PC-3 (cell line): Measurements from ENCODE around the gene CCDC74B. TPM values are rescaled to one million over a fixed set of nuclear protein-coding genes. Genes with fewer than 3 reads are reported as not detected.
"Not testable (repeated sequence)": the region's sequence is repeated elsewhere in the genome, so short reads cannot be mapped to it uniquely, and the experiment has no call there.

Source experiments
- ATAC-seq: fragments of 200-7000 bp; cut with Tn5 transposase; 2 replicates; pipeline ENCODE4 v1.9.1; 2020; ENCODE audit warnings: mild to moderate bottlenecking, moderate library complexity
- BruUV-seq: library from RNA; stranded (reverse); fragments of 400-500 nt; replicated peaks from 2 replicates; lab custom pipeline; 2021; lab: Mats Ljungman, UMichigan
- CTCF ChIA-PET: fragments of 300-600 bp; sonication (Branson Sonifier 250); formaldehyde crosslinking; loops from one replicate; lab custom pipeline; 2022; ENCODE audit warnings: antibody characterized with exemption; lab: Charles Lee
- POLR2A ChIA-PET: fragments of 300-600 bp; sonication (Branson Sonifier 250); formaldehyde crosslinking; loops from one replicate; lab custom pipeline; 2022; ENCODE audit warnings: antibody characterized with exemption; ENCODE audit not compliant: unreplicated experiment; lab: Charles Lee
- DNase-seq: peaks from one replicate; pipeline ENCODE4 v3.0.0-alpha.2; 2015
- H2AFZ ChIP-seq: fragments of 300-600 bp; sonication (generic); 2 replicates; pipeline ENCODE4 v1.6.0; 2016; ENCODE audit warnings: antibody characterized with exemption, low read length
- H3F3A ChIP-seq: fragments of 300-600 bp; sonication (generic); one replicate; pipeline ENCODE4 v1.6.0; 2017; ENCODE audit warnings: antibody characterized with exemption, low read length, control low read depth, mild to moderate bottlenecking; ENCODE audit not compliant: unreplicated experiment
- H3K27ac ChIP-seq: fragments of 300-600 bp; sonication (generic); 2 replicates; pipeline ENCODE4 v1.5.1; 2016; ENCODE audit warnings: mild to moderate bottlenecking, low read length
- H3K27me3 ChIP-seq: fragments of 300-600 bp; sonication (generic); 2 replicates; pipeline ENCODE4 v1.6.1; 2016; ENCODE audit warnings: low read length, mixed read lengths
- H3K36me3 ChIP-seq: fragments of 300-600 bp; sonication (generic); 2 replicates; pipeline ENCODE4 v1.6.1; 2016; ENCODE audit warnings: low read depth, mixed run types, low read length, mixed read lengths
- H3K4me1 ChIP-seq: fragments of 300-600 bp; sonication (generic); 2 replicates; pipeline ENCODE4 v1.5.1; 2016; ENCODE audit warnings: low read length; ENCODE audit not compliant: insufficient read depth
- H3K4me2 ChIP-seq: fragments of 300-600 bp; sonication (generic); 2 replicates; pipeline ENCODE4 v1.6.0; 2016; ENCODE audit warnings: low read length
- H3K4me3 ChIP-seq: fragments of 300-600 bp; sonication (generic); 2 replicates; pipeline ENCODE4 v1.5.1; 2016; ENCODE audit warnings: mild to moderate bottlenecking, low read length, mixed read lengths
- H3K79me2 ChIP-seq: fragments of 300-600 bp; sonication (generic); 2 replicates; pipeline ENCODE4 v1.6.1; 2017; ENCODE audit warnings: low read length, mixed read lengths
- H3K9ac ChIP-seq: fragments of 300-600 bp; sonication (generic); 2 replicates; pipeline ENCODE4 v1.6.0; 2016; ENCODE audit warnings: mild to moderate bottlenecking, low read length
- H3K9me2 ChIP-seq: fragments of 300-600 bp; sonication (generic); replicated peaks from 2 replicates; pipeline ENCODE4 v1.6.1; 2016; ENCODE audit warnings: mixed run types, low read length, mixed read lengths
- H3K9me3 ChIP-seq: fragments of 300-600 bp; sonication (generic); 2 replicates; pipeline ENCODE4 v1.6.1; 2016; ENCODE audit warnings: low read length, mixed read lengths
- H4K20me1 ChIP-seq: fragments of 300-600 bp; sonication (generic); 2 replicates; pipeline ENCODE4 v1.6.1; 2016; ENCODE audit warnings: low read length, mixed read lengths
- EZH2 ChIP-seq: fragments of 300-600 bp; sonication (generic); IDR thresholded peaks from one replicate; pipeline ENCODE4 v1.6.1; 2017; ENCODE audit warnings: antibody characterized with exemption, mild to moderate bottlenecking, low read length; ENCODE audit not compliant: unreplicated experiment
- EZH2phosphoT487 ChIP-seq: fragments of 300-600 bp; sonication (generic); IDR thresholded peaks from 2 replicates; pipeline ENCODE4 v1.6.1; 2018; ENCODE audit warnings: mild to moderate bottlenecking, antibody characterized with exemption, low read length, borderline replicate concordance
- intact Hi-C: fragments of 100-400 bp; cut with micrococcal nuclease; formaldehyde crosslinking; loops from 2 replicates; pipeline ENCODE4 v1.9.0; 2023
- total RNA-seq: library from RNA; depleted of rRNA; stranded (reverse); fragments of >200 nt; gene quantifications from 2 replicates; pipeline ENCODE4 v1.2.3, GENCODE V29; 2014
- TF ChIP-seq, protein P1 (sequence below): fragments of 300-600 bp; sonication (generic); conservative IDR thresholded peaks from 2 replicates; pipeline ENCODE4 v1.5.1; 2017; ENCODE audit warnings: antibody characterized with exemption, low read depth, mild to moderate bottlenecking, low read length

The CCDC74B gene
- total RNA-seq, 1 experiment from 2014 or later, result 8.6 TPM

DNA sequence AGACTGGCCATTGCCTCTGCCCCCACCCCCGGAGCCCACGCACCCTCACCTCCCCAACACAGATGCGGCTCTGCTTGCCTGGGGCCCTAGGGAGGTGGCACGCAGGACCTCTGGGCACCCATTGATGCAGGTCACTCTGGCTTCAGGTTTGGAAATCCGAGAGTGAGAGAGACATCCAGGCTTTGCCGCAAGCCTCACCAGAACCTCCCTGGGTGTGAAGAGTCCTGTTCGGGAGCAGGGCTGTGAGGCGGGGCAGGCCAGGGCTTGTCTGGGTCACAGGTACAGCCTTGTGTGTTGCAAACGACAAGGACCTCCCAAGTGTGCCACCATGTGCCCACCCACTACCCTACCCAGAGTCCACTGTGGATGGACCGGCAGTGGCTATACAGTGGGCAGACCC, 8.4 kb downstream of the CCDC74B start:
- POLR2A ChIA-PET, ATAC-seq, H3F3A ChIP-seq, H3K4me3 ChIP-seq, CTCF ChIA-PET, H3K4me1 ChIP-seq, H4K20me1 ChIP-seq, BruUV-seq, intact Hi-C loops, H2AFZ ChIP-seq, H3K9me2 ChIP-seq, H3K4me2 ChIP-seq, H3K36me3 ChIP-seq, H3K27ac ChIP-seq, H3K79me2 ChIP-seq, H3K9ac ChIP-seq, H3K27me3 ChIP-seq, H3K9me3 ChIP-seq, DNase-seq: not testable (repeated sequence)

DNA sequence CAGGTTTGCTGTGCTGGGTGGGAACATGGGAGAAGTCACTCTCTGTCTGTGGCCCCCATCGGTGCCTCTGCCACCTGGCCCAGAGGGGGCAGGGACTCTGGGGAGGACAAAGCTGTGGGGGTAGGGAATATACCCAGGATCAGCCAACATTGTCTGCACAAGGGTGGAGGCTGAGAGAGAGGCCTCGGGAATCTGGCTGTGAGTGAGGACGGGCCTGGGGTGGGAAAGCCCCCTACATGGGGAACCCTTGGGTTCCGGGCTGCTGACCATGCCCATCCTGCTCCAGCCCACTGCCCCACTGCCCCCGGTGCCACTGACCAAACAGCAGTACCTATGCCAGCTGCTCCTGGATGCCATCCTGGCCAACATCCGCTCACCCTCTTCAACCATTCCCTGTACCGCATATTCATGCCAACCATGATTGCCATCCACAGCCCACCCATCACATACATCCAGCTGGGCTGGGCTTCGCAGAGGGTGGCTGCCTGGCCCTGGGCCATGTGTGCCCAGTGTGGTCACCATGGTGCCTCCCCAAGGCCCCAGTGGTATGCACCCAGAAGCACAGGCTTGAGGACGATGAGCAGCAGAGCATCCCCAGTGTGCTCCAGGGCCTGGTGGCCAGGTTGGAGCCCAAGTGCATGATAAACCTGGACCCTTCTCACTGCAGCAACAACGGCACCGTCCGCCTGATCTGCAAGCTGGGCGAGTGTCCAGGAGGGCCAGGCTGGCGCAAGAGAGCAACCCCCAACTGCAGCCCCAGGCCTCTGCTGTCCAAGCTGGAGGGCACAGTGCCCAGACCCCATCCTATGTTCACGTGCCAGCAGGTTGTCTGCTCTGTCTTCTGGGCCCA, 9.0 kb downstream of the CCDC74B start:
- no peak for DNase-seq
- Histone ChIP-seq H3K4me1 (no peaks in the 10 kb centered on the region), H3K27ac (no peak overlapping the region), H3K36me3 (no peaks in the 10 kb centered on the region), H3K9me2 (no peaks in the 10 kb centered on the region), H3K4me3 (no peak overlapping the region), H2AFZ (no peak overlapping the region), H3K4me2 (no peak overlapping the region), H3K9ac (no peak overlapping the region), H3F3A (no peaks in the 10 kb centered on the region), H3K79me2 (no peaks in the 10 kb centered on the region), H3K9me3 (no peaks in the 10 kb centered on the region), H4K20me1 (no peaks in the 10 kb centered on the region), H3K27me3 (no peaks in the 10 kb centered on the region)
- TF ChIP-seq EZH2 (no peak), EZH2phosphoT487 (no peak)
- TF ChIP-seq, protein P1, sequence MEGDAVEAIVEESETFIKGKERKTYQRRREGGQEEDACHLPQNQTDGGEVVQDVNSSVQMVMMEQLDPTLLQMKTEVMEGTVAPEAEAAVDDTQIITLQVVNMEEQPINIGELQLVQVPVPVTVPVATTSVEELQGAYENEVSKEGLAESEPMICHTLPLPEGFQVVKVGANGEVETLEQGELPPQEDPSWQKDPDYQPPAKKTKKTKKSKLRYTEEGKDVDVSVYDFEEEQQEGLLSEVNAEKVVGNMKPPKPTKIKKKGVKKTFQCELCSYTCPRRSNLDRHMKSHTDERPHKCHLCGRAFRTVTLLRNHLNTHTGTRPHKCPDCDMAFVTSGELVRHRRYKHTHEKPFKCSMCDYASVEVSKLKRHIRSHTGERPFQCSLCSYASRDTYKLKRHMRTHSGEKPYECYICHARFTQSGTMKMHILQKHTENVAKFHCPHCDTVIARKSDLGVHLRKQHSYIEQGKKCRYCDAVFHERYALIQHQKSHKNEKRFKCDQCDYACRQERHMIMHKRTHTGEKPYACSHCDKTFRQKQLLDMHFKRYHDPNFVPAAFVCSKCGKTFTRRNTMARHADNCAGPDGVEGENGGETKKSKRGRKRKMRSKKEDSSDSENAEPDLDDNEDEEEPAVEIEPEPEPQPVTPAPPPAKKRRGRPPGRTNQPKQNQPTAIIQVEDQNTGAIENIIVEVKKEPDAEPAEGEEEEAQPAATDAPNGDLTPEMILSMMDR, result no peak
- ChIA-PET CTCF (no interaction called here), POLR2A (no interaction called here)
- intact Hi-C loops, result no loop called here
- no peak for ATAC-seq
- BruUV-seq, result no TSS peak

DNA sequence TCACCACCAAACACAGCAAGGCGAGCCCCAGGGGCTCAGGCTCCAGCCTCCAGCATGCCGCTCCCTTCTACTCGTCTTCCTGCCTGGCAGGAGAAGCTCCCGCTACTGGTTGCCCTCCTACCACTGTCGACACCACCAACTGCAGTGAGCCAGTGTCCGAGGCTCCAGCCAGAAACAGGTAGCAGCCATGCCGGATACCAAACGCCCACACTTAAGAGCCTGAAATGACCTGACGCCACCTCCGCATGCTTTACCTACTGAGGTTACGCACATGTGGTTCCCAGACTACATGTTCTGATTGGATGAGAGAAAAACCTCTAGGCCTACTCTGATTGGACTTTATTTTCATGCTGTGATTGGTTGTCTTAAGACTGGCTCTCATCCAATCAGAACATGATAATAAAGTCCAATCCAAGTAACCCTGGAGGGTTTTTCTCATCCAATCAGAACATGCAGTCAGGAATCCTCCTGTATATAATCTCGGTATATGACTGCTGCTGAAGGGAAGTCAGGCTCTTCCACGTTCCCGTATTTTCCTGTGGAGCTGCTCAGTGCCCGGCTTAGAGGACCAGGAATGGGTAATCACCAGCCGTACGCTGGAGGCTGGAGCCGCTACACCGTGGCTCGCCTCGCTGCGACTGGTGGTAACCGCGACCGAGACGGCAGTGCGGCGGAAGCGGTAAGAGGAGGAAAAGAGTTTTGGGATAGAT, 15.6 kb downstream of the CCDC74B start, which contains the start of gene POTEF:
POTEF (minus strand) TSS at position 103 of the 710 bp plus-strand sequence. CDS start 8,707 bp downstream, outside the sequence.
- H3K4me2 ChIP-seq, H3K36me3 ChIP-seq, H3K9me2 ChIP-seq, H3K27me3 ChIP-seq, BruUV-seq, ATAC-seq, H3F3A ChIP-seq, H3K79me2 ChIP-seq, H3K4me3 ChIP-seq, H3K9ac ChIP-seq, CTCF ChIA-PET, H2AFZ ChIP-seq, H4K20me1 ChIP-seq, intact Hi-C loops, H3K9me3 ChIP-seq, H3K4me1 ChIP-seq, DNase-seq, H3K27ac ChIP-seq, POLR2A ChIA-PET: not testable (repeated sequence)

DNA sequence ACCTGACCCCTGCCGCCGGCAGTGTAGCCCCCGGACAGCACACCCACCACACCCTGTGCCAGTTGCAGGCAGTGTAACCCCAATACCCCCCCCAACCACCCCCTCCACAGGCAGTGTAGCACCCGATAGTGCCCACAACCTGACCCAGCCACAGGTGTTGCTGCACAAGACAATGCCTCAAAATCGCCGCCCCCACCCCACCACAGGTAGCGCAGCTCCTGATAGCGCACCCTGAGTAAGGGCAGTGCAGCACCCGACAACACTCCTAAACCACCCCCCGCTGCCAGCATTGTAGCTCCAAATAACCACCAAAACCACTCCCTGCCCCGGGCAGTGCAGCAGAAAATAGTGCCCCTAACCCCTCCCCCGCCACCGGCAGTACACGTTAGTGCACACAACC, 16.4 kb downstream of the CCDC74B start:
- H3K79me2 ChIP-seq, H4K20me1 ChIP-seq, H3K4me1 ChIP-seq, BruUV-seq, POLR2A ChIA-PET, H3F3A ChIP-seq, ATAC-seq, H3K9me2 ChIP-seq, H3K9me3 ChIP-seq, H3K27me3 ChIP-seq, H3K4me3 ChIP-seq, H3K27ac ChIP-seq, intact Hi-C loops, H3K9ac ChIP-seq, H2AFZ ChIP-seq, DNase-seq, H3K4me2 ChIP-seq, H3K36me3 ChIP-seq, CTCF ChIA-PET: not testable (repeated sequence)

DNA sequence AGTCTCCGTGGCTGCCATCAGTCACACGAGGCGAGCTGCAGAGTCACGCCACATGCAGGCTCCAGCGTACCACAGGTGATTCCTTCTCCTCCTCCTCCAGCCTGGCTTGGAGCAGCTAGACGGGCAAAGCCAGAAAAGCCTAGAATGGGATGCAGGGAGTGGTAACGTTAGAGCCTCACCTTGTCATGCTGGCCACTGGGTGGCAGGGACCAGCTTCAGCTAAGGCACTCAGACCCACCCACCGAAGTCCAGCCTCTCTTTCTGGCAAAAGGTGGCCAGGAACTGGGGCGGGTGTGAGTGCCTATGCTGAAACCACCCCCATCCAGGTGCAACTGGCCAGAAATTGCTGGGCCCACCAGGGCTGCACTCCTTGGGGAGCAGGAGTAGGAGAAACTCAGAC, 17.2 kb downstream of the CCDC74B start:
- H3K27me3 ChIP-seq, H3K9me2 ChIP-seq, DNase-seq, ATAC-seq, H2AFZ ChIP-seq, H3K36me3 ChIP-seq, H3K4me2 ChIP-seq, H3K27ac ChIP-seq, H4K20me1 ChIP-seq, H3K4me3 ChIP-seq, BruUV-seq, H3K79me2 ChIP-seq, H3K9me3 ChIP-seq, H3K9ac ChIP-seq, intact Hi-C loops, CTCF ChIA-PET, H3F3A ChIP-seq, H3K4me1 ChIP-seq, POLR2A ChIA-PET: not testable (repeated sequence)
